ENCODE measurements around the gene SIGLECL1.

The SIGLECL1 gene

DNA sequence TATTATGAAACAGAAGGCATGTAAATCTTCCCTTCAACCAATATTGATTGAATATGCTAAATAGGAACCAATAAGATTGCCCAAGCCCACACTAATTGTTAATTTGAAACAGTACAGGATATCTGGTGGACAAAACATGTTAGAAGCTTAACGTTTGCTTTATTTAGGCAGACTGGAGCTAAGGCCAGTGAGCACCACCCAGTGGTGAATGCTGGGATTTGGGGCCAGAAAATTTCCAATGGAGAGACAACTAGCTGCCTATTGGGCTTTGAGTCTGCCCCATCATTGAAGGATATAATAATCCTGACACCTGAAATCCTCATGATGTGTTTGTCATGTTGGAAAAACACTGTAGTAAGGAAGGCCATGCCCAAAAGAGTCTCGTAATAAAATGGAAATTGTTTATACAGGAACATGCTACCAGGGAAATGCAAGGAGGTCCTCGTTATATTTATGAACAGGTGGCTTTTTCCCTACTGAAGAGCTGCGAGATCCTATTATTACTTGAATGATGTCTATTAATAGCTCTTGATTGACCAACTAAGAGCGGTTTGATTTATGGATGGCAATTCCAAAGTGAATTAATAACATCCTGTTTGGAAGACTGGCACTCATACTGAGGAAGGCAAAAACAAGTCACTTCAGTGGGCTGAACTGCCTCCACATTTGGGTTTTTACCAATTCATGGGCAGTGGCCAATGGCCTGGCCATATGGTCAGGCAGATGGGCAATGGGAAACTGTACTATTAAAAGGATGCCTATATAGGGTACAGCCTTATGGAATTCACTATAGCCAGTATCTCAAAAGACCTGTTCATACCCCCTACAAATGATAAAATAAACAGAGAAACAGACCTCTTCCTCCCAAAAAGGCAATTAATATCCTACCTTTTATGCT lies 8.7 kb downstream of the SIGLECL1 start:
- TF ChIP-seq, protein P1, sequence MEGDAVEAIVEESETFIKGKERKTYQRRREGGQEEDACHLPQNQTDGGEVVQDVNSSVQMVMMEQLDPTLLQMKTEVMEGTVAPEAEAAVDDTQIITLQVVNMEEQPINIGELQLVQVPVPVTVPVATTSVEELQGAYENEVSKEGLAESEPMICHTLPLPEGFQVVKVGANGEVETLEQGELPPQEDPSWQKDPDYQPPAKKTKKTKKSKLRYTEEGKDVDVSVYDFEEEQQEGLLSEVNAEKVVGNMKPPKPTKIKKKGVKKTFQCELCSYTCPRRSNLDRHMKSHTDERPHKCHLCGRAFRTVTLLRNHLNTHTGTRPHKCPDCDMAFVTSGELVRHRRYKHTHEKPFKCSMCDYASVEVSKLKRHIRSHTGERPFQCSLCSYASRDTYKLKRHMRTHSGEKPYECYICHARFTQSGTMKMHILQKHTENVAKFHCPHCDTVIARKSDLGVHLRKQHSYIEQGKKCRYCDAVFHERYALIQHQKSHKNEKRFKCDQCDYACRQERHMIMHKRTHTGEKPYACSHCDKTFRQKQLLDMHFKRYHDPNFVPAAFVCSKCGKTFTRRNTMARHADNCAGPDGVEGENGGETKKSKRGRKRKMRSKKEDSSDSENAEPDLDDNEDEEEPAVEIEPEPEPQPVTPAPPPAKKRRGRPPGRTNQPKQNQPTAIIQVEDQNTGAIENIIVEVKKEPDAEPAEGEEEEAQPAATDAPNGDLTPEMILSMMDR (conservative IDR thresholded peaks at IDR 0.05; ENCODE audit: low read depth, low read length), result peak; percentile 31; the same call in 1 of the 2 replicates
- H3K27me3 ChIP-seq (ENCODE audit: insufficient read depth, low read depth), result 0 out of 2 replicates have a peak, but pooled peaks cover 3% of the 10 kb centered on the region
- H3K79me2 ChIP-seq (ENCODE audit: insufficient read depth, low read depth), result no peaks in the 10 kb centered on the region

GRCh38 chr19:51263808-51264207 lies 12.9 kb downstream of the SIGLECL1 start:
- Histone ChIP-seq H3K9ac (no peak overlapping the region), H3K4me3 (IDR thresholded peaks at IDR 0.05; ENCODE audit: insufficient read depth, low read depth, low read length) (no peak overlapping the region), H2AFZ (ENCODE audit: low read depth) (no peak overlapping the region), H3K4me1 (ENCODE audit: low read depth, poor library complexity, severe bottlenecking) (no peaks in the 10 kb centered on the region), H3K4me2 (no peak overlapping the region), H4K20me1 (ENCODE audit: insufficient read depth) (no peaks in the 10 kb centered on the region), H3K27ac (no peak overlapping the region), H3K79me2 (ENCODE audit: insufficient read depth, low read depth) (no peaks in the 10 kb centered on the region), H3K36me3 (ENCODE audit: insufficient read depth) (no peaks in the 10 kb centered on the region), H3K27me3 (ENCODE audit: insufficient read depth, low read depth) (peaks cover 3% of the 10 kb centered on the region; the same call in 1 of the 2 replicates)
- TF ChIP-seq, protein P1 (conservative IDR thresholded peaks at IDR 0.05; ENCODE audit: low read depth, low read length), result no peak

More for the DNA sequence above, 8.7 kb downstream of the SIGLECL1 start:
- H3K36me3 ChIP-seq (ENCODE audit: insufficient read depth), result no peaks in the 10 kb centered on the region
- H3K4me3 ChIP-seq (IDR thresholded peaks at IDR 0.05; ENCODE audit: insufficient read depth, low read depth, low read length), result no peak overlapping the region
- no peaks in the 10 kb centered on the region for H3K4me1 ChIP-seq (ENCODE audit: low read depth, poor library complexity, severe bottlenecking)
- H3K9ac ChIP-seq, result no peak overlapping the region
- H3K4me2 ChIP-seq, result no peak overlapping the region
- H4K20me1 ChIP-seq (ENCODE audit: insufficient read depth), result no peaks in the 10 kb centered on the region
- H2AFZ ChIP-seq (ENCODE audit: low read depth), result no peak overlapping the region
- H3K27ac ChIP-seq, result no peak overlapping the region

GRCh38 chr19:51271067-51271466 lies 20.2 kb downstream of the SIGLECL1 start:
- Histone ChIP-seq H4K20me1 (ENCODE audit: insufficient read depth) (no peaks in the 10 kb centered on the region), H3K4me2 (no peak overlapping the region), H3K27ac (no peak overlapping the region), H3K27me3 (ENCODE audit: insufficient read depth, low read depth) (no peaks in the 10 kb centered on the region; the same call in 1 of the 2 replicates), H3K36me3 (ENCODE audit: insufficient read depth) (no peaks in the 10 kb centered on the region), H3K79me2 (ENCODE audit: insufficient read depth, low read depth) (no peaks in the 10 kb centered on the region), H3K4me3 (IDR thresholded peaks at IDR 0.05; ENCODE audit: insufficient read depth, low read depth, low read length) (no peak overlapping the region), H3K4me1 (ENCODE audit: low read depth, poor library complexity, severe bottlenecking) (no peaks in the 10 kb centered on the region), H2AFZ (ENCODE audit: low read depth) (no peak overlapping the region), H3K9ac (no peak overlapping the region)
- TF ChIP-seq, protein P1 (conservative IDR thresholded peaks at IDR 0.05; ENCODE audit: low read depth, low read length), result no peak

GRCh38 chr19:51272183-51272810 lies 21.4 kb downstream of the SIGLECL1 start:
- H3K36me3 ChIP-seq (ENCODE audit: insufficient read depth), result no peaks in the 10 kb centered on the region
- no peak overlapping the region for H3K9ac ChIP-seq
- no peaks in the 10 kb centered on the region for H4K20me1 ChIP-seq (ENCODE audit: insufficient read depth)
- H3K4me1 ChIP-seq (ENCODE audit: low read depth, poor library complexity, severe bottlenecking), result no peaks in the 10 kb centered on the region
- TF ChIP-seq, protein P1 (conservative IDR thresholded peaks at IDR 0.05; ENCODE audit: low read depth, low read length), result no peak
- no peaks in the 10 kb centered on the region for H3K79me2 ChIP-seq (ENCODE audit: insufficient read depth, low read depth)
- no peak overlapping the region for H3K4me2 ChIP-seq
- no peaks in the 10 kb centered on the region; the same call in 1 of the 2 replicates for H3K27me3 ChIP-seq (ENCODE audit: insufficient read depth, low read depth)
- no peak overlapping the region for H3K27ac ChIP-seq
- H3K4me3 ChIP-seq (IDR thresholded peaks at IDR 0.05; ENCODE audit: insufficient read depth, low read depth, low read length), result no peak overlapping the region
- no peak overlapping the region for H2AFZ ChIP-seq (ENCODE audit: low read depth)

Data from KMS-11 (cell line).